NCI-H2107 (cell line): ENCODE measurements around the gene FASLG.
"Not testable (repeated sequence)": the region's sequence is repeated elsewhere in the genome, so short reads cannot be mapped to it uniquely, and the experiment has no call there.

Source experiments
- DNase-seq: peaks from one replicate; lab custom pipeline; 2025; lab: John Stamatoyannopoulos, UW

FASLG gene

DNA sequence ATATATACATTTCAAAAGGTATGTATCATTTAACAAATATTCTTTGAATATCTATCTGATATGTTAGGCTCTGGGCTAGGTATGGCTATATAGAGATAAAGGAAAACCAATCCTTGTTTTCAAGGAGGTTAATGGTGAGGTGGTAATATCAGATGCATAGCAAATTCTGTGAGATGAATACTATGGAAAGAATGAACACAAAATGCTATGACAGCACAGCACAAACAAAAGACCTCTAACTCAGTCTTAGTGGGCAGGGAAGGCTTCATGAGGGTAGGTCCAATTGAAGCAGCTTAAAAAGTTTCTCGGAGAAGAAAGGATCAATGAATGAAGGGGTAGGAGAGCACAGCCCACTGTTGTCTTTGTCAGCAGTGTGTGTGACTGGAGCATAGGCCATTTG is 27.2 kb downstream of the FASLG start:
- DNase-seq: no peak

DNA sequence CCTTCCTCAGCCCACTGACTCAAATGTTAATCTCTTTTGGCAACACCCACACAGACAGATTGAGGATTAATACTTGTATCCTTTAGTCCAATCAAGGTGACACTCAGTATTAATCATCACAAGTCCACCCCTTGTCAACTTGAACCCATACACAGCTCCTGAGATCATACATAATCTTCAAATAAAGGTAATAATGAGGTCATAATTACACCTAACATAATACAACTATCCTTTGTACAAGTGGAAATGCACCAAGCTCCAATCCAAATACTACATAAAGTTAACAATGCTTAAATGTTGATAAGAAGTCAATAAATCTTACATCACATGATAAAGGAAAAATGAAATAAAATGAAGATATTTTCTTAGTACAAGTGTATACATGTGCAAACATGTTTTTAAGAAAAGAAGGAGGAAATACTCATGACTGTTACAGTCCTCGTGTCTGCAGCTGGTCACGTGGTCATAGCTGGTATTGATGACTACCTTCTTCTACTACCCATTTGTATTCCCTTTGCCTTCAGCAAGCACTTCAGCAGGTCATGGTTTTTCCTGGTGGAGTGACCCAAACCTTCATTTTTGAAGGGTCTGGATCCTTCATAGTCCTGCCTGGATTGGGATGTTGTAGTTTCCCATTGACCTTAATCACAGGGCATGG is 29.7 kb downstream of the FASLG start:
- DNase-seq: not testable (repeated sequence)

DNA sequence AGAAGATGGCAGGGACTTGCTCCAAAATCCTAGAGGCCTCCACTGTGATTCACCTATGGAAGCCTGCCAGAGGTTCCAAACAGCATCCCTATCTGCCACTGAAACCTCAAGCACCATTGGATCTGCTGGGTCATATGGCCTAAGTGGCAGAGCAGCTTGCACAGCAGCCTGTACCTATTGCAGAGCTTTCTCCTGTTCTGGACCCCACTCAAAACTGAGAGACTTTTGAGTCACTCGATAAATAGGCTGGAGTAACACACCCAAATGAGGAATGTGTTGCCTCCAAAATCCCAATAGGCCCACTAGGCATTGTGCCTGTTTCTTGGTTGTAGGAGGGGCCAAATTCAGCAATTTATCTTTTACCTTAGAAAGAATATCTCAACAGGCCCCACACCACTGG is 32.0 kb downstream of the FASLG start:
- not testable (repeated sequence) for DNase-seq

DNA sequence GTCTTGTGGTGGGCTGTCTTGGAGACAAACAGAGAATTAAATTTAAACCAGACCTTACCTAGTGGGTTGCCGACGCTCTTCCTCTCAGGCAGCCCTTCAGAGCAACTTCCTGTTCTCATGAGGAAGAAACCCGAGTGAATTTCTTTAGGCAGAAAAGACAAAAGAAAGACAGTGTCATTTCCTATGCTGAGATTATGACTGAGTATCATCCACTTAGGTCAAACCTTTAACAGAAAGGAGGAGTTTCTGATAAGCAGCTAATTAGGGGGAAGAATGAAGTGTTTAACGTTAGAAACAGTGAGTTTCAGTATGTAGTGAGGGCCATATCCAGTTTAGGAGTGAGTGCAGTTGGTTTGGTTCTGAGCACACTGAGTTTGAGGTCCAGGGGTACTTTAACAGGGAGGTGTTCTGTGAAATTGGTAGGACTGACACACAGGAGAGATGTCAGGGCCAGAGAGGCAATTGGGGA is 38.7 kb downstream of the FASLG start:
- no peak for DNase-seq

DNA sequence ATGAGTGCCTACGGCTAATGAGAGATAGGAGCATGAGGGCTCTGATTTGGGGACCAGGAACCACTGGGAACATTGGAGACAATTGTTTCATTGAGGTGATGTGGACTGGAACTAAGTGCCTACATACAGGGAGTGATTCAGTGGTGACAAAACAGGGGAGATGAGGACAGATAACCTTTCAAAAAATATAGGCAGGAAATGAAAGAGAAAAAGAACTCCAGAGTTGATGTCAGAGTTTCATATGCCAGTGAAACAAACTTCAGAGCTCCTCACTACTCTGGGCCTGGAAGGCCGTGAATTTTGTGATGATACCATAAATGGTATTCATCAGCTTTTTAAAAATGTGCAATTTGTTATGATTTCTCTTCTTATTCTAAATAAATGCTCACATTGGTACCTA is 39.3 kb downstream of the FASLG start:
- DNase-seq: no peak

DNA sequence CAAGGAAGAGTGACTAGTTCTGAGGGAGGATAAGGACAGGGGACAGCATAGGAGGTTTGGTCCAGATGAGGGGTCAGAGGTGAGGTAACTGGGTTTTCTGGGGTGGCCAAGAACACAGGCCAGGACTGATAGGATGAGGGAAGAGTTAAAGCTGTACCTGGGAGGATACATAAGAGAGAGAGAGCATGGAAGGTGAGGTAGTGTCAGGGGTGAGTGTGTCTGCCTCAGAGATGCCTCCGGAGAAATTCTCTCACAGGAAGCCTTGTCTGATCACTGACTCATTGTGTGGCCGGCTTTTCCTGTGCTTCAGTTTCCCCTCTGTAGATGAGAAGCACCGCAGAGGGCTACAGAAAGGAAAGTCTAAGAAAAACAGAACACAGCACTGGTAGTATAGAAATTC is 40.2 kb downstream of the FASLG start:
- DNase-seq: no peak

GRCh38 chr1:172699695-172700227 is 40.9 kb downstream of the FASLG start:
- no peak for DNase-seq

DNA sequence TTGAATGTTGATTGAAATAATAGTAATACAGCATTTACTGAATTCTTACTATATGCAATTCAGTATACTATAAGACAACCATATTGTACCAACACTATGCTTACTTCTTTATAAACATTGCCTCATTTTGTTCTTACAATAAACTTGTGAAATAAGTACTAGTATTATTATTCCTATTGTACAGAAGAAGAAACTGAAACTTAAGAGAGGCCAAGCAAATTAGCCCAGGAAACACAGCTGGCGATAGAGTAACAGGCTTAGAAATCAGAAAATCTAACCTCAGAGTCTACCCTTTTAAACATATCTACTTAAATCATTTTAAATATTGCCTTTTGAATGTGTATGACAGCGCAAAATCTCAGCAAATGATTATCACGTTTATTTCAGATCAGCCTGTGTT is 41.7 kb downstream of the FASLG start:
- no peak for DNase-seq

DNA sequence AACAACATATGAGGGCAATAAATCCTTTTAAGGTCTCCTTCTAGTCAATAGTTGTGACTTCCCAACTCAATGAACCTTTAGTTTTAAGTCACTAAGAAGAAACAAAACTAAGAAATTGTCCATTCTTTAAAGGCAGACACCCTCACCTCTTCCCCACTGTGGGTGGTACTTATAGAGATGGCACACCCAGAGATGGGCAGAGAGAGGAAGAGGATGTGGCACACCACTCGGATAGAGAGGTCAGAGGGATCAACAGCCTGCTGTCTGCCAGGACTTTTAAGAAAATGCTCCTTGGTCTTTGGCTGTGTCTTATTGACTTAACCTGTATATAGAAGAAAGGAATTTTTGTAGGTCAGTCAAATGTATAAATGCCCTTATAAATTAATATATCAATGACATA is 45.1 kb downstream of the FASLG start:
- no peak for DNase-seq

GRCh38 chr1:172704420-172705210 is 45.7 kb downstream of the FASLG start:
- no peak for DNase-seq

- DNase-seq: no peak
These were observed 49.5 kb downstream of the FASLG start for GRCh38 chr1:172708452-172708851.

DNA sequence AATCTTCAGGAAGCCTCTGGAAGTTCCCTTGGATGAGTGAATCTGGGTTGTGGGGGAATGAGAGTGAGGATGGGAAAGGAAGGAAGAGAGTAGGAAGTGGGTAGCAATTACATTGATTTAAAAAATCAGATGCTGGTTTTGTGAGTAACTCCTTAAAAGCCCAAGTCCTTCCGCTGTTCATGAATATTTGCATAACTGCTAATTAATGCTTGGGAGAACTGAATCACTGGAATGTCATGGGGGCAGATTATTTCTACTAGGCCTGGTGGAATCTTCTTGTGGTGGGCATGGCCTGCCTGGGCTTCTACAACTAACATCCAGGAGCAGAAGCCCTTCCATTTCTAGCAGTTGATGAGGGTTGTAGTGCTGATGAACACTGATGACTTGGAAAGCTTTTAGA is 52.7 kb downstream of the FASLG start:
- no peak for DNase-seq

DNA sequence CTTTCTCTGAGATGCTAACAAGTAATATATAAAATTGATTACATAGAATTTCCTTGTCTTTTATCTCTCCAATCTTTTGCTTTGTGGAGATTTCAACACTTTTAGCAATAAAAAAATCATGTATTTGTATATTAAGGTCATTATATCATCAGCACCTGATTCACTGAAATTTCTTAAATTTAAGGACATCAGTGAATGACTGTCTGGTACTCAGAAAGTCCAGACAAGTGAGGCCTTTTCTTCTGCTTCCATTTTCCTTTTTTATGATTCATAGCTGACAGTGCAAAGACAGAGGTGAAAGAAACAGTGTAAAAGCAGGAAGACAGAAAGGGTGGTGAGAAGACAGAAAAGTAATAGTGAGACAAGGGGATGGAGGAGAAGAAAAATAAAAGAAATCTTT is 54.6 kb downstream of the FASLG start:
- DNase-seq: no peak
